AG09319 (cell line): ENCODE results near the gene CHN2.

Experiments used
- DNase-seq: peaks from one replicate; pipeline ENCODE4 v3.0.0-alpha.2; 2010; ENCODE audit warnings: low read depth; ENCODE audit errors: extremely low read depth
- TF ChIP-seq, protein P1 (sequence below): IDR thresholded peaks from 2 replicates; pipeline ENCODE4 v1.5.1; 2011; ENCODE audit warnings: low read depth, mild to moderate bottlenecking, inconsistent platforms, low read length, moderate library complexity

The CHN2 gene

DNA sequence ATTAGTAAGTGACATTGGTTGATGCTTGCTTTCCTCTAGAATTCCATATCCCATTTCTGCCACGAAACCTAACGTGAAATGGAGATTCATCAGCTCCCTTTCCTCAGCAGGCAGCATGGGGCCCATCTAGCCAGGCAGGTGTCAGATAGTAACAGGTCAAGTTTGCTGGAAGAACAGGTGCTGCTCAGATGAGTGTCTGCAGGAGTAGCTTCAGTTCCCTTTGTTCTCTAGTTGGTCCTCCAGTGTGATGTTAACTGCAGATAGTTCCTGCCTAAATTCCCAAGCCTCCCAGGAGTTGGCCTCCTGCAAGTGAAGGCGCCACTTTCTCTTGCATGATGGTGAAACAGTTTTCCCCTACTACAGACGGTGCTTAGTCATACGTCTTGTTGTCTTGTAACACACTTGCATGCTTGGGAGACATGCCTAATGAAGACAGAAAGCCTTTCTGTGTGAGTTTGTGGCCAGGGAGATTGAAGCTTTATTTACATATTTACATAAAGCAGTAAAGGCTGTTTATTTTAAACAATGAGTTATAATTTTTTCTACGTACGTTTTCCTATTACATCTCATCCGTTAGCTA is 175.4 kb downstream of the CHN2 start:
- TF ChIP-seq, protein P1, sequence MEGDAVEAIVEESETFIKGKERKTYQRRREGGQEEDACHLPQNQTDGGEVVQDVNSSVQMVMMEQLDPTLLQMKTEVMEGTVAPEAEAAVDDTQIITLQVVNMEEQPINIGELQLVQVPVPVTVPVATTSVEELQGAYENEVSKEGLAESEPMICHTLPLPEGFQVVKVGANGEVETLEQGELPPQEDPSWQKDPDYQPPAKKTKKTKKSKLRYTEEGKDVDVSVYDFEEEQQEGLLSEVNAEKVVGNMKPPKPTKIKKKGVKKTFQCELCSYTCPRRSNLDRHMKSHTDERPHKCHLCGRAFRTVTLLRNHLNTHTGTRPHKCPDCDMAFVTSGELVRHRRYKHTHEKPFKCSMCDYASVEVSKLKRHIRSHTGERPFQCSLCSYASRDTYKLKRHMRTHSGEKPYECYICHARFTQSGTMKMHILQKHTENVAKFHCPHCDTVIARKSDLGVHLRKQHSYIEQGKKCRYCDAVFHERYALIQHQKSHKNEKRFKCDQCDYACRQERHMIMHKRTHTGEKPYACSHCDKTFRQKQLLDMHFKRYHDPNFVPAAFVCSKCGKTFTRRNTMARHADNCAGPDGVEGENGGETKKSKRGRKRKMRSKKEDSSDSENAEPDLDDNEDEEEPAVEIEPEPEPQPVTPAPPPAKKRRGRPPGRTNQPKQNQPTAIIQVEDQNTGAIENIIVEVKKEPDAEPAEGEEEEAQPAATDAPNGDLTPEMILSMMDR: no peak
- DNase-seq: no peak

DNA sequence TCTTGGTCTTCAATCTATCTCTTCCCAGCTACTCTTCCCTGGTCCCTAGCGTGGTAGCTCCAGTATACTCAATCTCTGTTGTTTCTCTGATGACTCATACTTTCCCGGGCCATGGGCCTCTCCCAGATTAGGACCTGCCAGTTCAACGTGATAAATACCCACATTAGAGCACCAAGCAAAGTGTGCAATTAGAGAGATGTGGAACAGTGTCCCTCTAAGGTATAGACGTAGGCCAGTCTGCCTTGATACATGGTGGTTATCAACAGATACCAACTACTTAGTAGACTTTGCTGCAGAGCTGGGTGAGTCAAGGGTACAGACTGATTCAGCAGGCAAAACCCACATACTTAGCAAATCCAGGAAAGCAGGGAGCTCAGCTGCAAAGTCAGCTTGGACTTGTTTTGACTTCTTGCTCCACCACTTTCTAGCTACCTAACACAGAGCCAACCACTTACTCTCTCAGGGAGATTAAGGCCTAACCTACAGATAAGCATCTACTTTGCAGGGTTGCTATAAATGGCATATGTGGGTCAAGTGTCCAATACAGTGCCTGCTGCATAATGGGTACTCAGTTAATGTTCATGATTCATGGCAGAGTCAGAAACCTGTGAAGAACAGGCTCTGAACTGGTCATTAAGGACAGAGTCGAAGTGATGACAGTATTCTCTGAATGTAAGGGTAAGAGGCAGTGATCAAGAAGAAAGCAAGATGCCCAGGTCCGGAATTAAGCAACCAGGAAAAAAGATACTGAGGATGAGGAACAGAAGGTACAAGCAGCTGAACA is 176.1 kb downstream of the CHN2 start:
- DNase-seq: no peak
- TF ChIP-seq, protein P1: no peak

DNA sequence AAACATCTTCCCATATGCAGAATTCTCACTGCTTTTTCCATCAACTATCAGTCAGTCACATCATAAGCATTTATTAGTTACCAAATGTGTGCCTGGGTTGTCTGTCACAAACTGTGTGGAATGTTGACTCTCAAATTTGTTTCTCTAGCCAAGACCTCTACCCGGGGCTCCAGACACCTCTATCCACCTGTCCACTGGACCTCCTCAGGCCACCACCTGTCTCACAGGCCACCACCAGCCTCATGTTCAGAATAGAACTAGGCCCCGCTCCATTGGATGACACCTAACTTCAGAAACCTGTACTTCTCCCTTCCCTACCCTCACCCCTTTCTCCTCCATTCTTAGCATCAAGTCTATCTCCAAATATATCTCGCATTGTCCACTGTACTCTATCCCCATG is 176.9 kb downstream of the CHN2 start:
- no peak for DNase-seq
- TF ChIP-seq, protein P1: no peak

GRCh38 chr7:29372351-29373090 is 177.9 kb downstream of the CHN2 start:
- TF ChIP-seq, protein P1: no peak

GRCh38 chr7:29375641-29376562 is 181.3 kb downstream of the CHN2 start:
- DNase-seq: no peak
- TF ChIP-seq, protein P1: no peak

More at GRCh38 chr7:29372351-29373090, 177.9 kb downstream of the CHN2 start:
- DNase-seq: no peak

DNA sequence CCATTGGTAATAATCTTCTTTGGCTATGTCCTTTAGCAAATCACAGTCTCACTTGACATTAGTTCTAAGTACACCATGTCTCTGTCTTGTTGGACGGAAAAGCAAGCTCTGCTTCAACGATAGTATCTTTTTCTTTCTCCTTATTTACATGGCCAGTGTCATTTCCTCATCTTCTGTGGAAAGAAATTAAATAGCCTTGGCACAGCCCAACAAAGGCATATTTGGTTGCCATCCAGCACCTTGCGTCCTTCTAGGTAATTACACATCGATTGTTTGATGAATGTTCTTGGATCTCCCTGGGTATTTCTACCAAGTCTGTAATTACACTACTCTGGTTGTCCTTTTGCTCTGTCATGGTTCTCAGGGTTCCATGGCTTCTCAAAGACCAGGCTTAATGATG is 183.1 kb downstream of the CHN2 start:
- TF ChIP-seq, protein P1: no peak
- no peak for DNase-seq
